ENCODE results near the gene MRE11.
A peak's percentile ranks its signal among the peaks of the same experiment; 100 is the strongest.

GRCh38 chr11:94504689-94505293 is 11.1 kb upstream of the MRE11 start:
- TF ChIP-seq CTCF (IDR thresholded peaks at IDR 0.05; ENCODE audit: insufficient read depth, low read depth, low read length), result peak; percentile 76
- no peak for TF ChIP-seq EZH2 (IDR thresholded peaks at IDR 0.05; ENCODE audit: insufficient read depth, low read length)
